Right lobe of liver (tissue), 4 donors: ENCODE data around the gene PTRHD1.
A peak's percentile ranks its signal among the peaks of the same experiment; 100 is the strongest.

Source experiments
- CTCF ChIP-seq, 4 donors: fragments of 200-600 bp in 3 of 4; fragments of 450-650 bp in 1 of 4; IDR thresholded peaks; one replicate each; pipeline versions ENCODE4 v1.5.1 to v1.8.0; 2016 to 2022; ENCODE audit warnings: antibody characterized with exemption in 4 of 4, mild to moderate bottlenecking in 2 of 4
- POLR2A ChIP-seq: fragments of 450-650 bp; IDR thresholded peaks from one replicate; pipeline ENCODE4 v1.6.1; 2017; ENCODE audit warnings: antibody characterized with exemption, mild to moderate bottlenecking
- donor health status: DM: no; HTN: no; CAD: no.
- donor health status: DM: no; HTN: no; CAD: no.
- donor health status: DM: no; HTN: yes; CAD: no.

GRCh38 chr2:24792874-24793760 is at the start of gene PTRHD1, which contains the start of gene CENPO:
- TF ChIP-seq CTCF (IDR thresholded peaks at IDR 0.05) (peak; percentile 60 to 74 (median 68)), POLR2A (peak; percentile 73)
